HS-5 (cell line): ENCODE measurements around the gene ACAN.
A peak's percentile ranks its signal among the peaks of the same experiment; 100 is the strongest.

ENCODE experiments used
- DNase-seq: peaks from one replicate; pipeline ENCODE4 v3.0.0-alpha.2; 2012; ENCODE audit warnings: low read depth

Gene ACAN

DNA sequence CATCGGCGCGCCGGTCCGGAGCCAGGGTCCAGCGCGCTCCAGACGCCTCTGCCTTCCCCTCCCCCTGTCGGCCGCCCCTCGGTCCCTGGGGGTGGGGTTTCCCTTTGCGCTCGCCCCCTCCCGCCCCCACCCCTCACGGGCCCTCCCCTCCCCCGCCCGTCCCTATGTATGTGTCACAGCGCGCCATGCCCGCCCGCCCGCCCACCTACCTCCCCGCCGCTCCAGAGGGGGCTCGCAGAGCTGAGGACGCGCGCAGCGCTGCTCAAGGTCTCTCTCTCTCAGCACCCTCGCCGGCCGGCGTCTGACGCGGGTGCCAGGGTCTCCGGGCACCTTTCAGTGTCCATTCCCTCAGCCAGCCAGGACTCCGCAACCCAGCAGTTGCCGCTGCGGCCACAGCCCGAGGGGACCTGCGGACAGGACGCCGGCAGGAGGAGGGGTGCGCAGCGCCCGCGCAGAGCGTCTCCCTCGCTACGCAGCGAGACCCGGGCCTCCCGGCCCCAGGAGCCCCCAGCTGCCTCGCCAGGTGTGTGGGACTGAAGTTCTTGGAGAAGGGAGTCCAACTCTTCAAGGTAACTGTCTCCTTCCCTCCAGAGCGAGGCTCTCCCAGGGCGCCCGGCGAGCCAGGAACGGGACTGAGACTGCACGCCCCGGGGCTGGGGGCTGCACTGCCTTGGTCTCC, at the start of gene ACAN:
Gene ACAN, plus strand, starts transcription at position 196 of the 679 bp plus-strand sequence. CDS start 32,771 bp downstream, outside the sequence.
- DNase-seq, result no peak

DNA sequence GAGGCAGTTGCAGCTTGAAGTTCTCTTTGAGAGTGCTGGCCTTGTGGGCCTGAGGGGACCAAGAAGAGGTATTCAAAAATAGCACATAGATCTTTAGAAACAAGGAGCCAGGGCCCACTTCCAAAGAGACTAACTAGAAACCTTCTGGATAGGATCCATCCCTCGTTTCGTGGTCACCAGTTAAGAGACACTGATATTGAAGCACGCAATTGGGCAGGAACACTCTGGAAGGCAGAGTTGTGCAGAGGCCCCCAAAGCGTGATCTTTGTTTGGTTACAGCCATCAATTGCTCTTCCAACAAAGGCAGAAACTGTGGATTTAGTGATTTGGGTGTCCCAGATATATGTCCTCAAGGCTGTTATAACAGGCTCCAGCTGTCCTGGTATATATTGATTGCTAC, 46.7 kb upstream of the ACAN start:
- DNase-seq, result no peak

DNA sequence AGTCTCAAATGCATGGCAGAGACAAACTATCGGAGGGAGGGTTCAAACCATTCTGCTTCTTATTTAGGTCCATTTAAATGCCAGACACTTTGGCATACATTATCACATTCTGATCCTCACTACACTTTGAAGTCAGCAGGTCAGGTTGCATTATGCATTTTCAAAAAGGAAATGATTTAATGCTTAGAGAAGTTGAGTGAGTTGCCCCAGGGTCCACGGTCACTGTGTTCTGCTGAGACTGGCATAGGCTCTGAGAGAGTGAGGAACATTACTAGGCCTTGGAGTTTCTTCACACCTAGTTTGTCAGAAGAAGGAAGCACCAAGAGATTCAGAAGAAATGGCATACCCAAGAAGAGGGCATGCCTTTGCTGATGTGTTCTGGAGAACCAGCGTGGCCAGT, 46.3 kb upstream of the ACAN start:
- no peak for DNase-seq

DNA sequence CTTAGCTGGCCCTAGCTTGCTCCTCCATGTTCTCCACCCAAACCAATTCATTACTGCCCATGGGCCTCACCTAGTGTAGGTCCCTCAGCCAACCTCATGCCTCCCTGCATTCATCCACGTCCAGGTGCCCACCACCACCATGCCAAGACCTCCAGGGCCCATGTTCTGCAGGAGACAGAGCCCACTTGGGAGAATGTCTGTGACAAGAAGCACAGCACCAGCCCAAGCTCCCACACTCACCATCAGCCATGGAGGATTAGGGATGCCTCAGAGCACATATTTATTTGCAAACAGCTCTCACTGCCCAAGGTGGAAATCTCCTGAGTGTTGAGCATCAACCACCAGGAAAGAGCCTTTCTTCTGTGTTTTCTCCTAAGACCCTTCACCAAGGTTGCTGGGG, 43.4 kb upstream of the ACAN start:
- no peak for DNase-seq

DNA sequence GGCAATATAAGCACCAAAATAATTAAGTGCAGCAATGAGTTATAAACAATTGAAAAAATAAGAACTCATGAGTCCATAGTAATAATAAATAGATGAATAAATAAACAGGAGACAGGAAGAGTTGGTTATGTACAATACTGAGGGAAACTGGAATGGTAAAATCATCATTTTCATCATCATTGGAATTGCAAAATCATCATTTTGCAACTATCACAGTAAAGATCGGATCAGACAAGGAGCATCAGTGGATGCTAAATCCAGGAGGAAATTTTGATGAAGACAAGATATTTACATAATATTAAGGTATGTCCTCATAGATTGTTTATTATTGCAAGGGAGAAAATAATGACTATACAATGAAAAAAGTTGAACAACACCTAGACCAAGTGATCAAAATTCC, 38.8 kb upstream of the ACAN start:
- no peak for DNase-seq

DNA sequence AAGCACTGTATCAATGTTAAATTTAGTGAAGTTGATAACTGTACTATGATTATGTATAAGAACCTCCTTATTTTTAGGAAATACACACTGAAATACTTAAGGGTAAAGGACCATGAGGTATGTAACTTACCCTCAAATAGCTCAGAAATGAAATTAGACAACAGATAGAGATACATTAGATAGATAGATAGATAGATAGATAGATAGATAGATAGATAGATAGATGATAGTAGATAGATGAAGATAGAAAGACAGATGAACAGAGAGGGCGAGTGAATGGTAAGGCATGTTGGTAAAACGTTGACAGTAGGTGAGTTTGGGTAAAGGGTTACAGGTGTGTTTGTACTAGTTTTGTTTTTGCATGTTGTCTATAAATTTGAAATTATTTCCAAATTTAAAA, 38.0 kb upstream of the ACAN start:
- no peak for DNase-seq

DNA sequence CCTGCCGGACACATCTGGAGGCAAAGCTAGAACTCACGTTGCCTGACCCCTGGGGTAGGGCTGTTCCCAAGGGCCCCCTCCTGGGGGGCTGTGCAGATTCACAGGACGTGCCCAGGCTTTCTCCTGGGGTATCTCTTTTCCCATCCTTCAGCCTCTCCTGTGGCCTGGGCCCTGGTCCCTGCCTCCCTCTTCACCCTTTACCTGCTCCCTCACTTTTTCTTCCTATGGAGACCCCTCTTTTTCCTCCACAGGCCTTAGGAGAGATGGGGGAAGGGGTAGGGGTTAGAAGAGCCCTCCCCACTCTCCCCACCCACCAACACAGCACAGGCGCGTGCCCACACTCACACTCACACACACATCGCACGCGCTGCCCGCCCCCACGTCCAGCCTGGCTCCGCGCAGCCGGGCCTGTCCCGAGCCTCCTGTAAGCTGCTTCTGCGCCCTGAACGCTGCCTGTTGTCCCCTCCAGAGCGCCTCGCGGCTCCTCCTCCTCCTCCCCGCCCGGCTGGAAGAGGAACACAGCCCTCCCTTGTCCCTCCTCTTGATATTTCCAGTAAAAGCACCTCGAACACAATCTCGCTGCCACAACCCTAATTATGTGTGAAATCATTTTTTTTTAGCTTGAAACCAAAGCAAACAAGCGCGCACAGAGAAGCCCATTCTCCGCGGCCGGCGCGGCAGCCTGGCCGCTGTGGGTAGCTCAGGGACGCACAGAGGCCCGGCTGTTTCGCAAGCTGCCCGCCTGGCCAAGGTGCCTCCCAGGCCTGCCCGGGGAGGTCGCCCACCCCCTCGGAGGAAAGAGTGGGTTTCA, 33.9 kb upstream of the ACAN start:
- no peak for DNase-seq

DNA sequence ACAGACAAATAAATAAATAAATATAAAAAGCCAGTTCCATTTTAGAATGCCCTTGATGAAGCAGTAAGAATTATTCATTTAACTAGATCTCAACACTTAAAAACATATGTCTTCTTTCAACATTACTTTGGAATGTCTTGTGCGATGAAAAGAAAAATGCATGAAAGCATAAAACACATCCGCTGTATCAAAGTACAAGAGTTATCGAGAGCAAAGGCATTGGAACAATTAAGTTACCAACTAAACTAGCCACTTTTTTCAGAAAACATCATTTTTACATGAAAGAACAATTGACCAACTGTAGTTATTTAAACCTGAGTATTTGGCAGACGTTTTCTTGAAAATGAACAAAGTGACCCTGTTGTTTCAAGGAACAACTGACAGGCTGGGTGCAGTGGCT, 27.5 kb upstream of the ACAN start:
- no peak for DNase-seq

DNA sequence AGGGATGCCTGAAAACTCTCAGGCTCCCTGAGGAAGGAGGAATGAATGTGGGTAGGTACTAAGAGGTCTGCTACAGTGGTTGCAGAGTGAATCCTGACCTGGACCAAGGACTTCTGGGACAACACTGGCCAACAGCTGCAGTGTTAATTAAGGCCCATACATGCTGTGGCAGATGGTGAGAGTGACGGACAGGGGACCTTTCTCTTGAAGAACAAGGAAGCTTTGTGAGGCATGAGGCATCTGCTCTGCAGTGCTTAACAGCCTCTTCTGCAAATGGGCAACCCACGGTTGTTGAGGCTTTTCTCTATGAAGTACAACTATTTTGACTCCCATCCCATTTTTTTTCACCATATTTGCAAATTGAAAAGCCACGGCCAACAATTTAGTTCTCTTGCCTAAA, 26.6 kb upstream of the ACAN start:
- DNase-seq, result no peak

DNA sequence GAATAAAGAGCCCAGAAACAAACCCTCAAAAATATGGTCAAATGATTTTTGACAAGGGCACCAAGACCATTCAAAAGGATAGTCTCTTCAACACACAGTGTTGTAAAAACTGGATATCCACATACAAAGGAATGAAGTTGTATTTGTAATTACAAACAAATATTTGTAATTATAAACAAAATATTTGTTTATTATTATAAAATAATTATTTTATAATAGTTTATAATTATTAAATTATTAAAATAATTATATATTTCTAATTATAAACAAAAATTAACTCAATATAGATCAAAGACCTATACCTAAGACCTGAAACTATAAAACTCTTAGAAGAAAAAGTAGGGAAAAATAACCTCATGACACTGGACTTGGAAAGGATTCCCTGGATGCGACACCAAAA, 23.3 kb upstream of the ACAN start:
- DNase-seq, result no peak

DNA sequence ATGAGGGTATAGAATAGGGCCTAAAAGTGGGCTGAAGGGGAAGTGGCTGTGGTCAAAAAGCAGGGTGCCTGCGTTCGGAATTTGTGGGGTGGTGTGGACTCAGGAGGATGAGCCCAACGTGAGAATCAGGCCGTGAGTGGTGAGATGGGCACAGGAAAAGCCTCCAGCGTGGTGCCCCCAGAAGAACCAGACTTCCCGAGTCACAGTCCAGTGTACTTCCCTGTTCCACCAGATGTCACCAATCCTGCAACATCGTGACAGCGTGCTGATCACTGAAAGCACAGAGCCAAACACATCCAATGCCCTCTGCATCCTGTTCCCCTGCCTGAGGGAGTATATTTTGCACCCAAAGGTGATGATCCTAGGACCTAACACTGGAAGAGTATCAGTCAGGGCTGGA, 20.8 kb upstream of the ACAN start:
- no peak for DNase-seq

DNA sequence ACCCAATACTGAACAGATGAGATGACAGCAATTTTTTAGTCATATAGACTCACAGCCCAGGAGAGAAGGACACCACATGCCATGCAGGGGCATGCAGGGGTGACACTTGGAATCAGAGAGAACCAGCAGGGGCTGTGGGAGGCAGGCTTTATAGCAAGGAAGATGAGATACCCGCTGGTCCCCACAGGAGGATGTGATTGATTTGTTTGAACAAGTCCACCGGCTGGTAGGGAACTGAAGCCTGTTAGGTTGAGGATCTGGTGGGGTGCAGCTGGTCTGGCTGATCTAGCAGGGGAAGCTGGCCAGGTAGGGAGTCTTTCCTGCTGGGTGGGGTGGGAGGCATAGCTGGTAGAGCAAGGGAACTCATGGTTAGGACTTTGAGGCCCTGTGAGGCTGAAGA, 18.0 kb upstream of the ACAN start:
- no peak for DNase-seq

DNA sequence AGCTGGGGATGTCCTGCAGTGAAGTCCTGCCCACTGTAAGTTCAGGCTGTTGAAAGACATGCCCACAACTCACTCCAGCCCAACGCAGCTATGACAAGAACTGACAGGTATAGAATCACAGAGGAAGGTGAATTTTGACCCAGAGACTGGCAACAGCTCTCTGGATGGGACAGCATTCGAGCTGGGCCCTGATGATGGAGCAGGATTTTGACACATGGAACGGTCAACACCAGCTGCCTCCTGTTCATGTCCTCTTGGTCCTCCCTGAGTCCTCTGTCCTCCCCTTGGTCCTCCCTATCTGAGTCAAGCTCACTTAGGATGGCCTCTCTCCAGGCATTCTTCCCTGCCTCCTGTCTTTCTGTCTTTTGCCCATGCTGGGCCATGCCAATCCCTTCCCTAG, 15.2 kb upstream of the ACAN start:
- no peak for DNase-seq

DNA sequence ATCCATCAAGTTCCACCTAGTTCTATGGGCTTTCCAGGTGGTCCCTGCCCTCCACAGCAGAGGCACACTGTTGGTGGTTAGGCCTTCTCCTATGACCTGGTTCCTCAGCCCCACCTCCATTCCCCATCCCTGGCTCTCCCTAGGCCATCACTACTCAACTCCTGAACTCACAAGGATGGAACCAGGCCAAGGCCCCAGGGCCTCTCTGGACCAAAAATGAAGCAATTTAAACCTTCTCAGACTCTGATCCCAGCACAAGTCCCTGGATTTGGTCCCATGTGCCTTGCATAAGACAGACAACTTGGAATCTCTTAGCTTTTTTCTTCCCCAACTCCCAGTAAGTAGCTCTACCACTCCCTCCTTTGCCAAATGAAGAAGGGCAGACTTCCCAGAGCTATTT, 14.4 kb upstream of the ACAN start:
- DNase-seq, result no peak

DNA sequence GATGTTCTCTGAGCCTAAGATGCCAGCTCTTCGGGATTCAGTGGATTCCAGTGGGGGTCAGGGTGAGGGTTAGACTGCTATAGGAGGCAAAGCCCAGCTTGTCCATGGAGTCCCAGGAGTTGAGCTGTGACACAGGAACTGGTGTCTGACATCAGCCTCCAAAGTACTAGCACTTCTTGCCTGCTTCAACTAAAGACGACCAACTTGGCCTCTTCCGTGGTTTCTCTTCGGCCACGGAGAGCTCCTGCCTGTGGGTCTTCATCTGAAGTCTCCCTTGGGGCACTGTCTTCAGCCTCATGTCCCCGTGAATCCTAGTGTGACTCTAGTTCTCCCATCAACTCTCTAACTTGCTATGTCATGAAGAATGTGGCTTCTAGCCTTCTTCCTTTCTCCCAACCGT, 12.8 kb upstream of the ACAN start:
- DNase-seq, result no peak

DNA sequence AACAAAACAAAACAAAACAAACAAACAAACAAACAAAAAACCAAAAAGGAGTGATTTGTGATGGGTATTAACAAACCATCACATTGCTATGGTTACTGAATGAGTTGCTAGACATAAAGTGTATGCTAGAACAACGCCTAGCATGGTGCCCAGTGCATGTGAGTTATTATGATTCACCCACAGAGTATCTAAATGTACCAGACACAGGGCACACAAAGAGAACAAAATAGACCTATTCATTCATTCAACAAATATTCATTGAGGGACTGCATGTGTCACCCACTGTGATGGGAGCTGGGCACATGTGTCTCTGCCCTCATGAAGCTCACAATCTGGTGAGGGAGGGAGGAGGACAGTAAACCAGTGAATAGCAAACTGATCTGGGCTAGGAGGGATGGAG, 11.6 kb upstream of the ACAN start:
- no peak for DNase-seq

DNA sequence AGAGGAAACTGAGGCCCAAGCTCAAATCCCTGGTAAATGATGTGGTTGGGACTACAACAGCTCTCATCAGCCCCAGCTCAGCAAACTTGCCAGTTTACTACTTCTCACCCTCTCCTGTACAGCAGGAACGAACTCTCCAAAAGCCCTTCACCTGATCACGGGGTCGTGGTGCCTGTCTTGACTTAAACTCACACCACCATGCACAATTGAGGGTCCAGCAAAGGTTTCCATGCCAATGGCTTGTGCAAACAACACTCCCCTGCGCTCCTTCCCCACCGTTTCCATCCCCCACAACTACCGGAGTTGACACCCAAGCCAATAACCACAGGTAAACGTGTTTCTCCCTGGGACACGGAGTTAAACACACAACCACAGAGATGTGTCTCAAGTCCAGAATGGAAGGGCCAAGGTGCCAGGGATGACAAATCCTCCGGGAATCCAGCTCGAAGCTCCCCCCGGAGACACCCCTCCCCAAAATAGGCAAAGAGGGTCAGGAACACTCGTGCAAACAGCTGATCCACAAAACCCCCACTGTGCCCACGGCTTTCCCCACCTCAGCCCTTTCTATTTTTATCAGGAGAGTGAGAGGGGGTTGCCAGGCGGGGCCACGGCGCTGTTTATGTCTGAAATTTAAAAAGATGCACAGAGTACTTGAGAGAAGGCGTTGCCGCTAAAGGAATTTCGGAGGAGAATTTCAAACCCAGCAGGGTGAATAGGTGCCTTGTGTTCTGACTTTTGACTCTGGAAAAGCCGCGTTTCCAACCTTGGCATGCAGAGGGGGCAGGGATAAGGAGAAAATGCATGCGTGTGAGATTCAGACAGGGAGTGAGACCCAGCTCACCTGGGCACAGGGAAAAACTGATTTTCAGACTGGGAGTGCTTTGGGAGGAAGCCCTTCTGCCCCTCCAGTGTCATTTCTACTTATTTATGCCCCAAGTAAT, 10.6 kb upstream of the ACAN start:
- DNase-seq, result no peak

DNA sequence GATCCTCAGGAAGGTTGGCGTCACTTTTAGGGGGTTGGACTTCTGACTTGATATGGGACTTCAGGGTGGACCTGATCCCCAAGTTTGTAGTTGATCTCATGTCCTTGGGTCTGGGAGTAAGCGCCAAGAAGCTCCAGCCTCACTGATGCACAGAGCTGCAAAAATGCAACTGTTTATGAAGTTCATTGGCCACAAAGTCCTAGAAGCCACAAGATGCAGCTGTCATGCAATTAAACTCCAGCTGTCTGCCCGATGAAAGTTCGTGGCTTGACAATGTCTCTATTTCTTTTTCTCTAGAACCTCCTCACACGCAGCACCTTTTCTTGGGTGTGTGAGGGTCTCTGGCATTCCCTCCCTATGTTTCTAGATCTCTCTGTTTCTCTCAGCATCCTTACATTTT, 9.2 kb upstream of the ACAN start:
- DNase-seq, result no peak

DNA sequence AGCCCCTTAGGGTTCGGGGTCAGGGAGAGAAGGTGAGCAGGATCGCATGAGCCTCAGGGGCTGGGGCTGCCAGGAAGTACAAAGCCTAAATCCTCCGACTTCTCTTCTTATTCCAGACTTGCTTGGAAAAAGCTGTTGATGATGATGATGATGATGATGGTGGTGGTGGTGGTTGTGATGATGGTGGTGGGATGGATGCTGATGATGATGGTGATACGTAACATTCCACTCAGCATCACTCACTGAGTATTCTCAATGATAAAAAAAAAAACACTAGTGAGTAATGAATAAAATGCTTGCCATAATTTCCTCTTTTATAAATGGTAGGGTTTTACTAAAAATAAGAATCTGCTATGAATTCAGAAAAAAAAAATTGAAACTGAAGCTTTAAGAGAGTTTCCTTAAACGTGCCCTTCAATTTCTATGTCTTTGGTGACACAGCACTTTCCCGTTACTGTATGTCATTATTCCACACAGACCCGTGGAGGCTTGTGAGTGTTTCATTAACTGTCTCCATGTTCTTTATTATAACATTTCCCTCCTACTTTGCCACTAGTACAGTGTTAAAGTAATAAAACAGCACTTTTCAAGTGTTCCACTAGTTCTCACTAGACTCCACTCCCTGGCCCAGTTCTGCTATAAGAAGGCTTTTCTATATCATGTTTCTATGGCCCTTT, 5.4 kb upstream of the ACAN start:
- no peak for DNase-seq

DNA sequence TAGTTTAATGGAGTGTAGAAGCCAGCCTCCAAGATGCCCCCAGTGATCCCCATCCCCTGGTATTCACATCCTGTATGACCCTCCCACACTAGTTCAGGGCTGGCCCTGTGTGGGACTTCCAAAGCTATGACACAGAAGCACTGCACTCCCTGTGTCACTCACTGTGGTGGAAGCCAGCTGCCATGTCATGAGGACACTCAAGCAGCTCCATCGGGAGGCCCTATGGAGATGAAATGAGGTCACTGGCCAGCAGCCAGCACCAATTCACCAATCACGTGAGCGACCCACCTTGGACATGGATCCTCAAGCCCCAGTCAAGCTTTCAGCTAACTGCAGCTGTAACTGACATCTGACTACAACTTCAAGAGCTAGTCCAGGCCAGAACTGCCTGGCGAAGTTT, 3.9 kb upstream of the ACAN start:
- no peak for DNase-seq

DNA sequence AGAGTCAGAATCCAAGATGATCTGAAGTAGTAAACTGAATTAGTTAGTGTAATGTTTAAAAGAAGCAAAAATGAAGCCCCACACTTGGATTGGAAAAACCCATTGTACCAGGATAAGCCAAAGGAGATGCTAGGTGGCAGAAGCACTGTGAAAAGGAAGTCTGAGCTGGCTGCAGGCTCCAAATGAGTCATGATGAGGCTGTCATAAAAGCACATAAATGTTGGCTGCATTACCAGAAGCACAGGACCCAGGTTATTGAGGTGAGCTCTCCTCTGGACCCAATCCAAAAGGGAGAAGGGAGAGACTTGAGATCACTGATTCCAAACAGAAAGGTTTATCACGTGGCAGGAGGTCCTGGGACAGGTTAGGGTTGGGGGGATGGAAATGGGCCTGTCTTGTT, 3.2 kb upstream of the ACAN start:
- DNase-seq, result peak; percentile 28

DNA sequence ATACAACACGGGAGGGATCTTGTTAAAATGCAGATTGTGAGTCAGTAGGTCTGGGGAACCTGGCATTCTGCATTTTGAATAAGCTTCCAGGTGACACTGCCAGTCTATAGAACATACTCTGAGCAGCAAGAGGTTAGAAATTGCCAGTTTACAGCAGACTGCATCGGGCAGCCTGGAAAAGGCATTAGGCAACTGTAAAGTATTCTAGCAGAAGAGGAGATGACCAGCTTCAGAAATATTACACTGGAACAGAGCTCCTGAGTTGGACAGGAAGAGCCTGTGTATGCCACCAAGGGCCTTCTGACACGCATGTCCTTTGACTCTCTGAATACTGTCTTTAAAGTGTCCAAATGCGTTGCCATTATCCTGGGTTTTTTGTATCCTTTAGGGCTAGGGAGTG, 2.5 kb upstream of the ACAN start:
- DNase-seq, result no peak
